Ovary (tissue), 3 donors: ENCODE measurements around the gene CNOT1.

ENCODE experiments used
- EP300 ChIP-seq: sonication (generic); formaldehyde crosslinking; IDR thresholded peaks from one replicate; pipeline ENCODE4 v1.6.1; 2017; ENCODE audit warnings: antibody characterized with exemption
- POLR2A ChIP-seq: fragments of 450-650 bp; IDR thresholded peaks from one replicate; pipeline ENCODE4 v1.6.1; 2017; ENCODE audit warnings: antibody characterized with exemption, mild to moderate bottlenecking, moderate library complexity
- TF ChIP-seq, protein P1 (sequence below), 3 donors: fragments of 450-650 bp in 2 of 3; fragments of 200-600 bp in 1 of 3; IDR thresholded peaks; one replicate each; pipeline versions ENCODE4 v1.5.1 to v1.8.0; 2016 to 2022; ENCODE audit warnings: antibody characterized with exemption in 3 of 3, mild to moderate bottlenecking in 1 of 3
- donor health status: DM: no; HTN: no; CAD: no.

DNA sequence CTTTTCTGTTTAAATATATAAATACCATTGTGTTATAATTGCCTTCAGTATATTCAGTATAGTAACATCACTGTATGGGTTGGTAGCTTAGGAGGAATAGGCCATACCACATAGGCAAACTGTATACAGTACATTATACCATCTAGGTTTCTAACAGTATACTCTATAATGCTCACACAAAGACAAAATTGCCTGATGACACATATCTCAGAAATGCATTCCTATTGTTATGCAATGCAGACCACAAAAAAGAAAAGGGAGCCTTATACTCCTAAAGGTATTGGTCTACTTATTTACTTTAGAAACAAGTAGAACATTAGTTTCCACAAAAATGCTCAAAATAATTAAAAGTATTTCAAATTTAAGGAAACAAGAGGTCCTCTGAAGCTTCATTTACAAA lies 66.4 kb downstream of the CNOT1 start:
- TF ChIP-seq, protein P1, sequence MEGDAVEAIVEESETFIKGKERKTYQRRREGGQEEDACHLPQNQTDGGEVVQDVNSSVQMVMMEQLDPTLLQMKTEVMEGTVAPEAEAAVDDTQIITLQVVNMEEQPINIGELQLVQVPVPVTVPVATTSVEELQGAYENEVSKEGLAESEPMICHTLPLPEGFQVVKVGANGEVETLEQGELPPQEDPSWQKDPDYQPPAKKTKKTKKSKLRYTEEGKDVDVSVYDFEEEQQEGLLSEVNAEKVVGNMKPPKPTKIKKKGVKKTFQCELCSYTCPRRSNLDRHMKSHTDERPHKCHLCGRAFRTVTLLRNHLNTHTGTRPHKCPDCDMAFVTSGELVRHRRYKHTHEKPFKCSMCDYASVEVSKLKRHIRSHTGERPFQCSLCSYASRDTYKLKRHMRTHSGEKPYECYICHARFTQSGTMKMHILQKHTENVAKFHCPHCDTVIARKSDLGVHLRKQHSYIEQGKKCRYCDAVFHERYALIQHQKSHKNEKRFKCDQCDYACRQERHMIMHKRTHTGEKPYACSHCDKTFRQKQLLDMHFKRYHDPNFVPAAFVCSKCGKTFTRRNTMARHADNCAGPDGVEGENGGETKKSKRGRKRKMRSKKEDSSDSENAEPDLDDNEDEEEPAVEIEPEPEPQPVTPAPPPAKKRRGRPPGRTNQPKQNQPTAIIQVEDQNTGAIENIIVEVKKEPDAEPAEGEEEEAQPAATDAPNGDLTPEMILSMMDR (IDR thresholded peaks at IDR 0.05): no peak
- TF ChIP-seq POLR2A: no peak
- no peak for TF ChIP-seq EP300
